Left cardiac atrium (tissue), 4 donors: ENCODE data around the gene RAB13. TPM values are rescaled to one million over a fixed set of nuclear protein-coding genes. Genes with fewer than 3 reads are reported as not detected.

Experiments used
- ATAC-seq, 2 donors: fragments of 200-7000 bp; cut with Tn5 transposase; one replicate each; pipeline ENCODE4 v1.9.1; 2020; ENCODE audit warnings: mild to moderate bottlenecking in 2 of 2, moderate library complexity in 2 of 2
- DNase-seq: peaks from one replicate; pipeline ENCODE4 v3.0.0-alpha.2; 2020
- intact Hi-C, 2 donors: fragments of 100-400 bp; cut with DNase I; formaldehyde crosslinking; loops; one replicate each; pipeline versions ENCODE4 v1.14.1 to v1.15.1; 2022 to 2023
- total RNA-seq, 2 donors: library from RNA; stranded (reverse); fragmentation: NEBNext Ultra II Directional; extraction: Animal tissue kit (Norgen Biotek cat#: 25700); gene quantifications; one replicate each; pipeline ENCODE4 v1.2.1, GENCODE V29; 2021
- donor health status: DM: no; HTN: yes; CAD: no.
- donor health status: DM: no; HTN: yes; CAD: no; lungs with severe emphysema.
- donor health status: DM: yes; HTN: yes; CAD: no.
- donor health status: Dilated cardiomyopathy.

Gene RAB13
- total RNA-seq, 2 donors from 2014 or later, result 72.1 to 77.5 TPM

DNA sequence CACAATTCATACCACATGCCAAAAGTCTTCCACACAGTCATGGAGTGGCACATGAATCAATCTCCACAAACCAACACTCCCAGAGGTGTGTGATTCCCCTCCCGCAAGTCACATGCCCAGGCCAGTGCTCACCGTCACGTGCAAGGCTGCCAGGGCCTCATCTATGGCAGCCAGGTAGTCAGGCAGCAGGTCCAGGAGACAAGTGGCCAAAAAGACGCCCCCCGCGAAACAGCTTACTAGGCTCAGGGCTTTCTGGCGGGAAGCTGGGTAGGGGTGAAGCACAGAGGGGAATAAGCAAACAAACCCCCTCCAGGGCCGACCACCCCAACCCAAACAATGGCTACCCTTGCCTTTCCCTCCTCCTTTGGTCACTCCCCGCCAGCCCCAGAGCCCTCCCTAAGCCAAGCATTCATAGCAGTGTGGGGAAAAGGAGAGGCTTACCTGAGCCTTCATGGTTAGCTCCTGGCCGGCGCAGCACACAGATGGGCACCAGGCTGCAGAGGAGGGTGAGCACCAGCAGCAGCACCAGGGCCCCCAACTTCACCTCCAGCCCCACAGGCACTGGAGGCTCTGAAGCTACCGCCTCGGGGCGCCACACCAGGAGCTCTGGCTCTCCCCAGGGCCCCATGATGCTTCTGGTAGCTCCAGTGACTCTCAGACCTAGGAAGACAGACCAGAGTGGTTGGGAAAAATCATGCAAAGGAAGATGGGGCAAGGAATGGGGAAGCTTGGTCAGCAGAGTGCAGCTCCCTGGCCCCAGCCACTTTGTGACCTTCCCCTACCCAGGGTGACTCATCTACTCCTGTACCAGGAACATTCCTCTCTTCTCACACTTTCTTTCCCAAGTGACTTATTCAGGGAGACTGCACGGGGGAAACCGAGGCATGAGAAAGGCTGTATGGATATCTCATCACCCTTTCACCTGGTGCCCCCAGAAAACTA is 23.8 kb downstream of the RAB13 start:
- peak in 1 of 2 donors; percentile 10 for ATAC-seq
- intact Hi-C loops, result no loop called here
- DNase-seq, result no peak

DNA sequence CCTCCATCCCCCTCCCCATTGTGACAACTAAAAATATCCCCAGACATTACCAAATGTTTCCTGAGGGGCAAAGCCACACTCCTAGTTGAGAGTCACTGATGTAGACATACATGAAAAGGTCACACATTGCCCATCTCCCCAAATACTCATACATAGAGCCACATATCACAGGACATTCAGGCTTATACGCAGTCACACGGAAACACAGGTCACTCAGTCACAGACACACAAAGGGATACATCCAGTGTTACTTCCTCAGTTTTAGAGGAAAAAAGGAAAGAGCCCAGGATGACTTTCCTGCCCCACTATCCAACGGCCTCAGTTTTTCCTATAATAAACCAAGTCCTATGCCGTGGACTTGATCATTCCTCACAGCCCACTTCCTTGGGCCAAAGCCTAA is 24.7 kb downstream of the RAB13 start:
- intact Hi-C loops, result no loop called here
- DNase-seq (no peak), ATAC-seq (no peak)

DNA sequence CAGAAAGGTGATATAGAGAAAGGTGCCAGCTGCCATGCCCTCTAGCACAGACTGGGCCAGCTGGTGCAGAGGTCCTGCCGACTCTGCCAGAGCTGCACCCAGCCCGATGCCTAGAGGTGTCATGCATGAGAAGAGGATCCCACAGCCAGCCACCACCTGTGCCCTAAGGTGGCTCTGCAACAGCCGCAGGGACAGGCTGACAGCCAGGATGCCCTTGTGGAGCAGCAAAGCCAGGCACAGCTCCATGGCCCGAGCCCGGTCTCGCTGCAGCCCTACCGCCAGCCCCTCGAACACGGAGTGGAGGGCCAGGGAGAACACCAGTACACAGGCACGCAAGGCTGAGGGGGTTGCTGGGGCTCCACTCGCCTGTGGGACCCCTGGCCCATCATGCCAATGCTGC is 25.9 kb downstream of the RAB13 start:
- DNase-seq (no peak), ATAC-seq (no peak)
- intact Hi-C loops, result no loop called here

DNA sequence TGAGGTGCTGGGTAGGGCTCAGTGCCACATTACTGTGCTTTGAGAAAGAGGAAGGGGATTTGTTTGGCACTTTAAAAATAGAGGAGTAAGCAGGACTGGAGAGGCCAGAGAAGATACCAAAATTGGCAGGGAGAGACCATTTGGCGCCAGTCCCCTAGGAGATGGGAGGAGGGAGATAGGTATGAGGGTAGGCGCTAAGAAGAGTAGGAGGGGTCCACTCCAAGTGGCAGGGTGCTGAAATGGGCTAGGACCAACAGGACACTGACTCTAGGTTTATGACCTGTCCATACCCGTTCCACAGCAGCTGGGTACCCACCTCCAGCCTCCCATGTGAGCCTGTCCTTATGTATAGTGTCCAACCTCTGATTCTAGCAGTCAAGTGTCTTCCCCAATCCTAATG is 26.7 kb downstream of the RAB13 start:
- intact Hi-C loops, result no loop called here
- DNase-seq (no peak), ATAC-seq (no peak)

DNA sequence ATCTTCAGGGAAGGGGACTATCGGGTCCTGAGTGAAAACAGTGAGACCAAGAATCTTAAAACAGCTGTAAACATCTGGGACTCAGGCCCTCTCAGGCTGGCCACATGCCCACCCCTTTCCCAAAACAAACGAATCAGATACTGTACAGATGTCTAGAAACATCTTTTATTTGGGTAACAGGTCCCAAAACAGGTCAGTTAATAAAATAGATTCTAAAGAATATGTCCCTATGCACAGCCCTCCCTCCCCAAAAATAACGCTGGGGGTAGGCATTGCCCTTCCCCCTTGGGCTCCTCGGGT is 27.2 kb downstream of the RAB13 start:
- ATAC-seq (no peak), DNase-seq (no peak)

DNA sequence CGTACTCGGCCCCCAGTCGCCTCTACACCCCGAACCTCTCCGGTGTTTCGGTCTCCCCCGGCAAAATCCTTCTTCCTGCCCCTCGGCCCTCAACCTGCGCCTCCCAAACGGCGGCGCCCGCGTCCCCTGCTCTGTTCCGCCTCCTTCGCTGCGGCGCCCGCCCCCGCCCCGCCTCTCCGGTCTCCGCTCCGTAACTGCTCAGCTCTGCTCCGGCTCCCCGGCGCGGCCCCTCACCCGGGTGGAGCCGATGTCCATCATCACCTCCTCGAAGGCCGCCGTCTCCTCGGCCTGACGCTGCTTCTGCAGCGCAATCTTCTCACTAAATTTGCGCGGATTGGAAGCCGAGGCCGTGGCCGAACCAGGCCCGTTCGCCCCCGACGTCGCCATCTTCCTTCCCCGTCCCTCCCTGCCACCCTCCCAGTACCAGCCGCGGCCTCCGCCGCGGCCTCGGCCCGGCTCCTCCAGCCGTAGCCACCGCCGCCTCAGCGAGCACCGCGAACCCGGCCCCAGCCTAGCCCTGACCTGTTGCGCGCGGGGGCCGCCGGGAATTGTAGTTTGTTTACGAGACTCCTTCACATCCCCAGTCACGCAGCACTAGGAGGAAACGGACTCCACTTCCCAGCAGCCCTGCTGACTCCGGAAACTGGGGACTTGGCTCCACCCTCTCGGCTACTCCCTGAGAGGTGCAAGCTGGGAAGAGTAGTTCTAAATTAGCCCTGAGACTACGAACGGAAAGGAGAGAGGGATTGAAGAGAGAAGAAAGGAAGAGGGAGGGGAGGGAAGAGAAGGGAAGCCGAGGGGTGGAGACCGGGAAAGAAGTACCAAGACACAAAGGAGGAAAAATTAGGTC is 27.8 kb downstream of the RAB13 start, which contains the start of gene CRTC2:
TSS of gene CRTC2 (minus strand) at position 502 of the 850 bp plus-strand sequence. CDS start at position 387, 115 bp downstream.
- ATAC-seq (peak; percentile 90 to 91), DNase-seq (peak; percentile 100)
- intact Hi-C loops, result no loop called here

More for the DNA sequence above, 27.2 kb downstream of the RAB13 start:
- intact Hi-C loops, result no loop called here

DNA sequence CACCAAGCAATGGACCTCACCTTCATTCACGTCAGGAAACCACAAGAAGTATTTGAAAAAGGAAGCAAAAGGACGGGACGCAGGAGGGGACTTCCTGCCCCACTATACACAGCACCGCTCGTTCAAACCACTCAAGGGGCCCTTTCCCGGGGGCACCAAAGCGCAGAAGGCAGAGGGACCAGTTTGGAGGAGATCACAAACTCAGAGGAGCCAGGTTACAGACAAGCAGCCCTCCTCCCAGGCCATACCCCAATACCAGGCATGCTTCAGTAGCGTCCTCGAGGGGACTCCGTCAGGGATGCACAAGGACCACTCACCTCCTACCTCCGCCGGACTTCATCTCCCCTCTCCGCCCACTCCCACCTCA is 28.4 kb downstream of the RAB13 start:
- ATAC-seq (peak; percentile 1), DNase-seq (no peak)
- intact Hi-C loops, result no loop called here

DNA sequence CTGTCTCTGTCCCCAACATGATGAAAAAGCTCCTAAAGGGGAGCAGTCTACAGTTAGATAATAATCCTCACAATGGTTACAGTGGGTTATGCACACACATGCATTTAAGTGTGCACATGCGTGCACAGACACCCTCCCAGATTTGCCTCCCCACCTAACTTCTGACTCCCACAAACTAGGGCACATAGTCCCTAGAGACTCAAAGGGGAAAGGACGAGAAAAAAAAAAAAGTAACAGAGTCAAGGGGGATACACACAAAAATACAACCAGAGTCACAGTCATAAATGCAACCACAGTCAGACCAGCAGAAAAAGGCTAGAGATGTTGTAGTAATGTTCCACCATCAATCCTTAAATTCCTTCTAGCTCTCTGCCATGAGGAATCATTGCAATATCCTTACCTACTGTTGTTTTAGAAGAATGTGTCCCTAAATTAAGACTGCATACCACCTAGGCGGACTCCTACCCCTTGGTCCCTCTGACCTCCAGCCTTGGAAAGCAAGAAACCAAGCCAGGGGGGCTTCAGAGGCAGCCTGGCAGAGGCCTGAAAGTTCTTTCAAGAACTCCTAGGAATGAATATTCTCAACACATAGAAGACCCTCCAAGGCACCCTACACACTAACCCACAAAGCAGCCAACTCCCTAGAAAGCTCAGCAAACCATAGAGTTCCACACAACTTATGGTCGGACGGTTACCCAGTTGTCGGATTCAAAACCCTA is 29.0 kb downstream of the RAB13 start:
- ATAC-seq (no peak), DNase-seq (no peak)
- intact Hi-C loops, result no loop called here

DNA sequence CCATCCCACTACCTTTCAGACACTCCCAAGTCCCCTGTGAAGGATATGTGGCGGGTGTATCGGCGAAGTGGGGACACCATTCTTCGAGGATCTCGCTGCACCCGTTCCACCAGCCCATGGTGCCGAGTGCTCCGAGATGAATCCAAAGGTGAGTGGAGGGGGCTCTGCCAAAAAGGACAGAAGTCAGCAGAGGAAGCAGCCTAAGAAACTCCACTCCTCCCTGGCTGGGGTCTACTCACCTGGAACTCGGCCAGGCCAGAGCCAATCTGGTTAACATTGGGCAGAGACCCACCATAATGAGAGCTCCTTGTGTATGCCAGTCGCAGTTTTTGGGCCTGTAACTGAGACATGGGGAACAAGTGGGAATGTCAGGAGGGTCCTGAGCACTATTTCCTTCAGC is 31.3 kb downstream of the RAB13 start:
- DNase-seq, result no peak
- intact Hi-C loops, result no loop called here
- no peak for ATAC-seq

DNA sequence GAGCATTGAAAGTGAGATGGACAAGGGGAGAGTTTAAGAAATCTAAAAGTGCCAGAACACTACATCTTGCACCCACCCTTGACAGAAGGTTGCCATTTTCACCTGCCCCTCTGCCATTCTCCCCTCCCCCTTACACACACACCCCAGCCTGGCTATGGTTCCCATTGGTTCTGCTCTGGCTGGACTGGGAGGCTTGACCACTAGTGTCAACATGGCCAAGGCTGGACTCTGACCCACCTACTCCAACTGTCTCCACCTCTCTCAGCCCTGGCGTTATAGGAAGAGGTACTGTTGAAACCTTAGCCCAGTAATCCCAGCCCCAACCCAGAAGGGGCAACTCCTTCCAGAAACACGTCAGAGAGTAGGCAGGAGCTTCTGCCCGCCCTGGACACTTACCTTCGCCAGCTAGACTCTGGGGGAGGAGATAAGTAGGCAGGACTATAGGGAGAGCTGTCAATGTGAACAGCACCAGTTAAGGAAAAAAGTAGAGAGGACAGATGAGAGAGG is 32.2 kb downstream of the RAB13 start:
- no peak for ATAC-seq
- DNase-seq, result no peak
- intact Hi-C loops, result no loop called here

DNA sequence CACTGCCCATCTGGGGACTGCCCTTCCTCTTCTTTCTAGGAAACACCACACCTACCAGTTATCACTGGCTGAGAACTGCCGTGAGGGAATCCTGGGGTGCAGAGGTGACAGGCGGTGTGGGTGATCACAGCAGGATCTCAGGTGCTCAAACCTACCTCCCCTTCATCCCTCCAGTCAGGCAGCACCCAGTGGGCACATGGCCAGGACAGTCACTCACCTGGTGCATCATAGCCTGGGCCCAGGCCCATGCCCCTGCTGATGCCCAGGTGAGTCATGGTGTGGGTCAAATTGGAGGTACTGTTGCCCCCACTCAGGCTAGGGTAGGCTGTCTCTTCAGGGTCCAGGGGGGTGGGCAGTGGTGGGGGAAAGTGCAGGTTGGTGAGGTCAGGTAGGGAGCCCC is 34.3 kb downstream of the RAB13 start:
- no peak for DNase-seq
- intact Hi-C loops, result no loop called here
- ATAC-seq, result no peak

DNA sequence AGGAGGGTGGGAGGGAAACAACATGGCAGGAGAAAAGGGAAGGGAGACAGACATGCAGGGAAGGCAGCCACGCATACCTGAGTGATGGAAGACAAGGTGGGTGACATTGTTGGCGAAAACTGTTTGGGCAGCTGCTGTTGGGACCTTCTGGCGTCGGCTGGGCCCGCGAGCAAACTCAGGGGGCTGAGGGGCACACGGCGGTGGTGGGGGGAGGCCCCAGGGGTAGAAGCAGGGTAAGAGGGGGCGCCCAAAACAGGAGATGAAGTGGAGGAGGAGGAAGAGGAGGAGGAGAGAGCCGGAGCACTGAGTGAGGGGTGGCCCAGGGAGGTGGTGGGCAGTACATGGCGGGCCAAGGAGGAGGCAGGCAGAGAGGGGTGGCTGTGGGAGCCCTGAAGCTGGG is 35.0 kb downstream of the RAB13 start:
- intact Hi-C loops, result no loop called here
- DNase-seq, result no peak
- ATAC-seq, result no peak

DNA sequence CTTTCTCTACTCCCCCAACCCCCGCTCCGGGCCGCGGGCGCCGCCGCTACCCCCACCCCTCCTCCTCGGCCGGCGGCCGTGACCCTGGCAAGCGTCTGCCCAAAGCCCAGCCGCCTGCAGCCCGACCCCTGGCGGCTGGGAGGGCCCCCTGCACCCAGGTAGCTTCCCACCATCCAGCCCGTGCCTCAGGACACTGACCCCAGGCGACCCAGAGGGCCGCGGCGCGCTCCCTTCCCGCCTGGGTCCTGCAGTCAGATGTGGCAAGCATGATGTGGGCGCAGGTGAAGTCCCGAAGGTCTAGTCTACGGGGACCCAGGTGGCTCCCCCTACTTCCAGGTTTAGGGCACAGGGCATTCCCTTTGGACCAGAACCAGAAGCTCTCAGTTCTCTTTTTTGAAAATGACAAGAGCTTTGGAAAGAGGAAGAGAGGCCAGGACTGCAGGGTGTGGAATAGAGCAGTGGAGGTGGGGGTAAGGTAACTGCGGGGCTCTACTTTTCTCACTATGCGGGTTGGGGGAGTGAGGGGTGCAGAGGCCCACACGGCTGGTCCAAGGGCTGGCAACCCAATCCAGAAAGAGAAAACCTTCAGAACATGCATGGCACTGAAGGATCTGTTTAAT is 39.4 kb downstream of the RAB13 start, which contains the start of gene DENND4B:
TSS of gene DENND4B (minus strand) at position 97 of the 620 bp plus-strand sequence. CDS start 2,344 bp downstream, outside the sequence.
- peak; percentile 88 for DNase-seq
- intact Hi-C loops, result loop anchor here in 1 of 2 donors (10.0 kb wide), 1 partner anchor 152 kb away; no protein-coding TSS in a partner anchor
- peak; percentile 83 to 89 for ATAC-seq

DNA sequence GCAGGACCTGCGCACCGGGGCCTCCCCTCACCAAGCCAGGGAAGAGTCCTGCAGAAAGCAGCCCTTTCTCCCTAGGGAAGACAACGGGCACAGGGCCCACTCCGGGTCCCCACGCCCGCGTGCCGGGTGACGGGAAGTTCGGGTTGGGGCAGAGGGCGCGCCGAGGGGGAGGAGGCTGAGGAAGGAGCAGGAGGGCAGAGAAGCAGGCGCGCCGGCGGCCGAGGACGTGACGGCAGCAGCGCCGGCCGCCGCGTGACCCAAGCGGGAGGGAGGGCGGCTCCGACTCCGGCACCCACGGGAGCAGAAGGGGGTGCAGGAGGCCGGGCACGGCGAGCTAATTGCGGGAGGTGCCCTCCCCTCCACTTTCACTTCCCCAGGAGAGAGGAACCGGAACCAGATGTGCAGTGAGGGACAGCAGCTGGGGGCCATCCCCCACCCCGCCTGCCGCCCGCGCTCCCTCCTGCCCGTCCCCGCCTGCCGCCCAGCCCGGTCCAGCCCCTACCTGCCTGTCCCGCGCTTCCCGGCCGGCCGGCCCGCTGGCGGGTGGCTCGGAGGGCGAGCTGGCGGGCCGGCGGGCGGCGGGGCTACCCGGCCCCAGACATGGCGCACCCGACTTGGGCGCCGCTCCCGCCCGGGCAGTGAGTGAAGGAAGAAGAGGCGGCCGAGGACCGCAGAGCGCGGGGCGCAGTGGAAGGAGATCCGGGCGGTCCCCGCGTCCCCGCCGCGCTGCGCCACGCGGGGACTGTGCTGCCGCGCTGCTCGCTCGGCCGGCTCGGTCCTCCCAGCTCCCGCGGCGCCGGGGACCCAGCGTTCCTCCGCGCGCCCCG is 40.1 kb downstream of the RAB13 start:
- ATAC-seq (peak; percentile 84 to 89), DNase-seq (peak; percentile 92)
- intact Hi-C loops, result loop anchor here in 1 of 2 donors (10.0 kb wide), 1 partner anchor 151 kb away; no protein-coding TSS in a partner anchor

DNA sequence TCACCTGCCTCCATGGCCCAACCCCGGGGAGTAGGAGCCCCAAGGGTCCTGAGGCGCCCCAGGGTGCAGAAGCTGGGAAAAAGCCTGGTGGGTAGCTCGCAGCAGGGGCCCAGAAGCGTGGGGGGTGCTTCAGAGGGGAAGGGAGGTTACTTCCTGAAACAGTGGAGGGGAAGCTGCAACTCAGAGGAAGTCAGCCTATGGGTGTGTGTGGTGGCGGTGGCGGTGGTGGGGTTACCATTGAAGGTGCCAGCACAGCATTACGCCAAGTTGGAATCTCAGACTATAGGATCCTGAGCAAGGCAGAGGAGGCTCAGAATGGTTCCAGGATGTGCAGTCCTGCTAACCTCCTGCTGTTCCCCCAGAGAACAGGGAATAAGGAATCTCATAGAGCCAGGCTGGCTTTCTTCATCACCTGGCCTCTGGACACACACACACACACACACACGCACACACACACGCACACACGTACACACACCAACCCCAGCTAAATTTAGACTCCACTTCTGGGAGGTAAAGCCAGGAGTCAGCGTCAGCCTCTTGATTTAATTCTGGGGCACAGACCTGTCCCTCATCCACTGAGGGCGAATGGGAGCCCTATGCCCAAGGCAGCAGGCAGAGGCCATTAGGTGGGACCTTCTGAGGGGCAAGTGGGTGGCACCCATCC is 40.9 kb downstream of the RAB13 start:
- peak; percentile 23 to 45 for ATAC-seq
- peak; percentile 69 for DNase-seq
- intact Hi-C loops, result loop anchor here in 1 of 2 donors (10.0 kb wide), 1 partner anchor 150 kb away; no protein-coding TSS in a partner anchor

DNA sequence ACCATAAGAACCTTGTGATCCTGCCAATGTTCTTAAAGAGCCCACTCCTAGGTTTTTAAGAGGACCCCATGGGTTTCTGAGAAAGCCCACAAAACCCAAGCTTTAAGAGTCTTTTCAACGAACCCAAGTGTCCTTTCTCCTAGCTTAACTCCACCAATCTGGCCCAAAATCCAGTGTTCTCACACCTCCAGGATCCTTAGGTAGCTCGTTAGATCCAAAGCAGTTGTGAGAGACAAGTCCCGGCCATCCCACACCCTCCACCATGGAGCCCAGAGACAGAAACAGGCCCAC is 41.4 kb downstream of the RAB13 start:
- ATAC-seq (no peak), DNase-seq (no peak)
- intact Hi-C loops, result loop anchor here in 1 of 2 donors (10.0 kb wide), 1 partner anchor 150 kb away; no protein-coding TSS in a partner anchor
